ENCODE measurements around the gene POC1B.

Gene POC1B

DNA sequence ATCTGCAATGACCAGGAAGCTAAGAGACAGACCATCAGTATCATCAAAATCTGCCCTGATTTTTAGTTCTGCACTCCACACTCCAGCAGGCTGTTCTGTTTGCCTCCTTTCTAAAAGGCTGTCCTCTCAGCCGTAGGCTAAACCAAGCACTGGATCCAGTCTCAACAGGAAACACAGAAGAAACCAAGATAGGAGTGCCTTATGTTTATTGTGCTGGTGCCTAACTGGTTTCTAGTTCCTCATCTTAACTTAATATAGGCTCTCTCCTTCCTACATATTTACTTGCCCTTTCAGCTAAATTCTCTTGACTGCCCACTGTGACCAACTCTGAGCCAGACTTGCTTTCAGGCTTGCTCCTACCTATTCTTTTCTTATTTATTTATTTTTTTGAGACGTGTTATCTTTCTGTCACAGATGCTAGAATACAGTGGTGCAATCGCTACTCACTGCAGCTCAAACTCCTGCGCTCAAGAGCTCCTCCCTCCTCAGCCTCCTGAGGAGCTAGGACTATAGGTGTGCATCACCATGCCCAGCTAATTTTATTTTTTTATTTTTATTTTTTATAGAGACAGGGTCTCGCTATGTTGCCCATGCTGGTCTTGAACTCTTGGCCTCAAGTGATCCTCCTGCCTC is 32.1 kb downstream of the POC1B start:
- no peak for DNase-seq

DNA sequence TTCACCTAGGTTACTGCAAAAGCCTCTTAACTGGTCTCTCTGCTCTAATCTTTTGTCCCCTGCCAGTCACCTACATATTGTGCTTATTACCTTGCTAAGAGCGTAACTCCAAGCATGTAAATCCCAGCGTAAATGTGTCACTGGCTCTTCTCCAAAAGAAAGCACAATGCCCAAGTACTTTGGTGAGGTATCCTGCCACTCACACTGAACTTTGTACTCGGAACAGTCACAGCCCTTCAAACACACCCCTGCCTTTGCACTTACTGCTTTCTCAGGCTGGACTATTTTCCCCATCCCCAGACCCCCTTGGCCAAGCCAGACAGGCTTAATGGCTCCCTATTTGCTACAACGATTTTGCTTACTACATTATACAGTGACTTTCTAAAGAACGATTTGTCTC is 33.0 kb downstream of the POC1B start:
- no peak for DNase-seq

DNA sequence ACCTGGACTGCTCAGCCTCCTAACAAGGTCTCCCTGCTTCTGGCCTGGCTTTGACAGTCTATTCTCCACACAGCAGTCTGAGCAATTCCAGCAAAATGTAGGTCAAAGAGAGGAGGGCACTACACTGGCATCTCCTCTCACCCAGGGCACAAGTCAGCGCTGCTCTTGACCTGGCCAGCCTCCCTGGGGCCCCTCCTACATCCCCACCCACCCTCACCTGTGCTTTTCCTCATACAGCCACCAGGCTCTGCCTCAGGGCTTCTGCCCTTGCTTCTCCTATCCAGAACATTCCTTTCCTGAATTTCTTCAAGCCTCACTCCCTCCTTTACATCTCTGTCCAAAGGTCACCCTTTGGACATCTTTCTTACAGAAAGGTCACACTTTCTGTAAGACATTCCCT is 34.9 kb downstream of the POC1B start:
- DNase-seq: no peak

DNA sequence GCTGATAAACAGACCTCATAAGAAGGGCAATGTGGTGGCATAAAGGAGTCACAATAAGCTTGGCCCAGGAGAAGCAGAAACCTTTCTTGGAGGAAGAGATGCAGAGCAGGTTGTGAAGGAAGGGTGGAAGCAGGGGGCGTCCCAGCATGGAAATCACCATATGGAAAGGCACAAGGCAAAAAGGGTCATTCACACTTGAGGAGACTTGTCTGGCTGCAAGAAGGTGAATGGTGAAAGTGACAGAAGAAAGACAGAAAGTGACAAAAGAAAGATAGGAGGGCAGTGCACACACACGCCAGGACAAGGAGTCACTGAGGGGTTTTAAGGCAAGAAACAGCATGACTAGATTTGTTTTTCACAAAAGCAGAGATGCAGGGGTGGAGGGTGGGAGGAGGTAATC is 39.6 kb downstream of the POC1B start:
- DNase-seq: no peak

DNA sequence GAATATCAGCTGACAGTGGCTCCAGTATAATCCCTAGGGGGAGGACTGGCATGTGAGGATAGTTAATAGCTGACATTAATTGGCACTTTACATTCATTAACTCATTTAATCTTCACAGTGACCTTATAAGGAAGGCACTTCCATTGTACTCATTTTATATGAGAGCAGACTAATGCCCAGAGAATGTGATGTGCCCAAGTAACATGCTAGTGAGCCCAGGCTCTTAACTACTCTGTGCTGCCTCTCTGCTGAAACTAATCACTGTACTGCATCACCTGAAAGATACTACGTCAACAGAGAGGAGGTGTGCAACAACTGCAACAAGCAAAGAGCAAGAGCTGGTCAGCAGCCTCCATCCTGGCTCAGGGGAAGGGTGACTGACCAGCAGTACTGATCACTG is 41.4 kb downstream of the POC1B start:
- DNase-seq: no peak

DNA sequence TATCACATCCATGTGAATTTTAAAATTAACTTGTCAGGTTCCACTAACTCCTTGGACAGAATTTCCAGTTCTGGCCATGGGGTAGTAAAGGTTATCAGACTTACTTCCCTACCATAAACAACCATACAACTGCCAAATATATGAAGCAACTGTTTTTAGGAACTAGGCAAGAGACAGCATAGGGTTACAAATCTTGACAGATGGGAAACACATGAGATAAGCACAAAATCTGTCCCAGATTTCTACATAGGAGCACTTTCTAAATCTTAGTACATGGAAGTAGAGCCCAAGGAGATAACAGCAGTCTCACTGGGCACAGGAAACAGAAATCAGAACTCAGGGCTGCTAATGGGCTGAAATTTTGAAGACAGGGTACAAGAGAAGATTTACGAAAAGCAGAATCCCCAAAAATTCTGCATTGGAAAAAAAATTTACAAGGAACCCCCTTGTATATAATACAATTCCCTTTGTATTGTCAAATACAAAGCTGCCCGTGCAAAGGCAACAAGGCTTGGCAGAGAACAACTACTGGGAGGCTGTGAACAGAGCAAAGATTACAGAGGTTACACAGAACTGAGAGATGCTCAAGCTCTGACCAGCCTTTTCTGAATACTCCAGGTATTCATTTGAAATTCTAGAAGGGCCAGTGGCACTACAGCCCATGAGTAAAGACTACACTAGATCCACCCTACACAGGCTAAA is 44.5 kb downstream of the POC1B start:
- no peak for DNase-seq

DNA sequence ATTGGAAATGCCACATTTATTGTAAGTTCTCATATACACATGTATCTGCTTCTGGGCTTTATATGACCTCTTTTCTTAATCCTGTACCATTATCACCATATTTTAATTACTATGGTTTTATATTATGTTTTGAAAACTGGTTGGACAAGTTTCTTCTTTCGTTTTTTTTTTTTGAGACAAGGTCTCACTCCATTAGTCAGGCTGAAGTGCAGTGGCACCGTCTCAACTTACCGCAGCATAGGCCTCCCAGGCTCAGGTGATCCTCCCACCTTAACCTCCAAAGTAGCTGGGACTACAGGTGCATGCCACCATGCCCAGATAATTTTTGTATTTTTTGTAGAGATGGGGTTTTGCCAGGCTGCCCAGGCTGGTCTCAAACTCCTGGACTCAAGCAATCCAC is 45.9 kb downstream of the POC1B start:
- no peak for DNase-seq

DNA sequence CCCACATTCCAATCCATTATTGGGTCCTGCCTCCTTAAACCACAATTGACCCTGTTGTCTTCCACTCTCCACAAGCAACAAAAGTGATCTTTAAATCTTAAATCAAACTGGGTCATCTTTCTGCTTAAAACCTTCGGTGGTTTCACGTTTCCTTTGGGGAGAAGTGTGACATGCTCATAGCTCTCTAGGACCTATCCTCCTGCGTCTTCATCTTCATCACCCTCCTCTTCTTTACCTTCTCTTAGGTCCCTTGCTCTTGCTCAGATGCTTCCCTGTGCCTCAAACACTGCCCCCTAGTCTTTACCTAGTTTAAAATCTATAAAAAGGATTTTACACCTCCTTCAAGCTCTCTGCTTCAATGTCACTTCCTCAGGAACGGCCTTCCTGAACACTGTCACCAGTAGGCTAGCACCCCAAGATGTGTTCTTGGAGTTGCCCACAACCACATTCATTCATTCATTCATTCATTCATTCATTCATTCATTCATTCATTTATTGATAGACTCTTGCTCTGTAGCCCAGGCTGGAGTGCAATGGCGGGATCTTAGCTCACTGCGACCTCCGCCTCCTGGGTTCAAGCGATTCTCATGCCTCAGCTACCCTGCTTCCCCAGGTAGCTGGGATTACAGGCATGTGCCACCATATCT is 48.1 kb downstream of the POC1B start:
- DNase-seq: no peak

DNA sequence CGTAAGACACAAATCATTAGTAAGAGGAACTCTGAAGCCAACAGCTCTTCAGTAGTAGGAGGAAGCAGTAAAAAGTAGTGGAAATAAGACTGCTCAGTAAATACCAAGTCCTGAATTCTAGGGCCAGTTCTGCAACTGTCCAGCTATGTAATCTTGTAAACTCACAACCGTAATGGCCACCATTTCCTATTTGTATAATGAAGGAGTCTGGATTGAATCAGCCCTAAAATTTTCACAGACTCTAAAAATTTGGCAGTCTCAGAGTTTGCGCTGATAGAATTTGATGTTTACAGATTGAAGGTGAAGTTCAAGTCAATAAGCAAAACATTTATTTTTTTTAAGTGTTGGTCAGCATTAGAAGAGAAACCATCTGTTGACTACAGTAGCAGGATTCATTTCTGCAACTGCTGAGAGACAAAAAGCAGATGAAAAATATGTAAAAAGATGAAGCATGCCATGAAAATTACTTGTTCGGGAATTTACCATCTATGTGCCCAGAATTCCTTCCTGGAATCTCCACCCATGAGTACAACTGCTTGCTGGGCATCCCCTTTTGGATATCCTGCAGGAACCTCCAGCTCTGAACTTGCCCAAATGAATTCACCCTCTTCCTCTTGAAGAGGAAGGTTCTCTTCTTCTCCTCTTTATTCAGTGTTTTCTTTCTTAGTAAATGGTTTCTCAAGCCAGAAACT is 48.8 kb downstream of the POC1B start:
- DNase-seq: no peak

DNA sequence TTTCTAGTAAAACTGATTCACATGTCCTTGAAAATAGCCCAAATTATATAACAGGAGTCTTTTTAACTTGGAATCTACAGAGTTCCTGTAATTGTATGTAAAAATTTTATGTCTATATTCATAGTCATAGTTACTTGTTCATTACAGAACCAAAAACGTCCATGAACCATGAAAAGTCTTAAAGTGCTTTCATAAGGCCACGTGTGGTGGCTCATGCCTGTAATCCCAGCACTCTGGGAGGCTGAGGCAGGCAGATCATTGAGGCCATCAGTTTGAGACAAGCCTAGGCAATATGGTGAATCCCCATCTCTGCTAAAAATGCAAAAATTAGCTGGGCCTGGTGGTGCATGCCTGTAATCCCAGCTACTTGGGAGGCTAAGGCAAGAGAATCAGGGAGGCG is 49.6 kb downstream of the POC1B start:
- no peak for DNase-seq

DNA sequence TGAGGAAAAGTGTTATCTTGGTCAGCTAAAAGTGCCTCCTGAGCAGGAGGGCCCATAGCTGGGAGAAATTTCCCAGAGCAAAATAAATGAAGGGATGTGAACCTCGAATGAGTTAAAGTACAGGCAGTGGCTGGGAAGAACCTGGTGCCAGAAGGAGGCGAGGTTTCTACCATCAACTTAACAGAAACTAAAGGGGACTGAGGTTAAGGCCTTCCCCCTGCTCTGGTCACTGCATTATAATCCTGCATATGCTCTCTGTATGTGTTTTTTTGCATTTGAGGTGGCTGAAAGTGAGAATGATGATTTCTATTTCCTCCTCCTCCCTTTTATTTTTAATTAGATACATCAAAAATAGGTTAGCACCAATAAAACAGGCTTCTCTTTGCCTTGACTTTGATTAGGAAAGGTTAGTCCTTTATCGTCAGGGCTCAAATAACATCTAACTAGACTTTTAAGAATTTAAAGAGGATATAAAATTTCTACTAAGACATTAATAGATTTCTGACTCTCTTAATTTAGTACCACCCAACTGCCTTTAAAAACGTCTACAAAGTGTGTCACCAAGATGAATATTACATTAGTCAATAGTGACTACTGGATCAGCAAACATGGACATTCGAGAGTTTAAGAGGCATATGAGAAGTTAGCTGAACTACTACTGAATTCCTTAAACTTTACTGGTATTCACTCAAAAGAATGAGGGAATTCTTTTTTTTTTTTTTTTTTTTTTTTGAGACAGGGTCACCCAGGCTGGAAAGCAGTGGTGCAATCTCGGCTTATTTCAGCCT is 50.5 kb downstream of the POC1B start:
- no peak for DNase-seq

DNA sequence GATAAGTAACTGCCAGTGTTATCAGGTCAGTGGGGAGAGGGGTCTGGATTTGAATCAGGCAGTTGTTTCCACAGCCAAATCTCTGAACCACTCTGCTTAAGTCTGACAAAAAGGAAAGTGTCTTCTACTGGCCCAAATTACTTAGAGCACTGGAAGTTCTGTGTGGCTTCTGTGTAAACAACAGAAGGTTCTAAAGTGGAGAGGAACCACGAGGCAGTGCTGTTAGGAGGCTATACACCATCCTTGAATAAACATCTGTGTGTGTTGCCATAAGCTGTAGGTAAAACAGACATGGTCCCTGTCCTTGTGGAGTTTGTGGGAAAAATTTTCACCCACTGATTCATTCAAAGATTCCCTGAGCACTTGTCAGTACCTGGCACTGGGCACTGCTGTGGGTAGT is 51.2 kb downstream of the POC1B start:
- DNase-seq: peak; percentile 12

DNA sequence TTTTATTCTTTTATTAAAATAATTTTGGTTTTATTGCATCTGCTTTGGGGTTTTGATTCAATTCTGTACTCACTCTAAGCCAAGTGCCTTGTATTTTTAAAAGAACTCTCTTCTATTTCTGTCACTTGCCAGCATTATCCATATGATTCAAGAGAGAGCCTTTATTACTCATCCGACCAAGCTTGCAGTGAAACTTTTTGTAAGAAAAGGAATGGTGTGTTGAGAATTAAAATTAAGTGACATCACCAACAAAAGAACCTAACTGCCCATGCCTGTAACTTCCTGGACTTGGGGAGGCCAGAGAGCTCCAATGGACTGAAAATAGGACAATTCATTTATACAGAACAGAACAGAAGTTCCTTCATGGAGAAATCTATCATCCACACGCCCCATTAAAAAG is 53.3 kb downstream of the POC1B start:
- DNase-seq: no peak

DNA sequence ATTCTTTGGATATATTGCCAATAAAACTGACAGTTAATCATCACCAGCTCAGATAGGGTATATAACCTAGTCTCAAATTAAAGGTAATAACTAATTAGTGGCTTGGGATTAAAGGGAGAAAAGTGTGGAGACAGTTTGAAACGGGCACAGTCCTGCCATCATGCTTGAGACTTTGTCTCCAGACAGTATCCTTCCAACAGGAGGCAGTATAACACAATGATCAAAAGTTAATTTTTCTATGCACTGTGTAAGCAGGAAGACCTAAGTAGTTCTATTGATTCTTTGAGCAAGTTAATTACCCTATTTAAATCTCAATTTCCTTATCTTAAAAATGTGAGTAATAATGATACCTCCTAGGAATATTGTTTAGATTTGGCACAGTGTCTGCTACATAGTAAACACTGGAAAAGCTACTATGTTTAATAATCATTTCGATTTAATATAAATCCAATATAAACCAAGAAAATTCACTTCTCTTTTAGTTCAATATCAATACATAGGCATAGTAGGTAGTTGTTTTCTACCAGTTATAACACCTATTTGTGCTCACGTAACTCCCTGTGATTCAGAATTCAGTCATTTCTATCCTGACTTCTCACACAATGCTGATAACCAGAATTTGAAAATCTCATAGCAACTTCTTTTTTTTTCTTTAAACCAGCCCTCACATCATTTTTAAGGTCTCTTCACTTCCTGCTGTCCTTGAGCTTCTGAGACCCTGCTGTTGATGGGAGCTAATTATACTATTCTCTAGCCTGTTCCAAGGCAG is 54.9 kb downstream of the POC1B start:
- DNase-seq: peak; percentile 28

DNA sequence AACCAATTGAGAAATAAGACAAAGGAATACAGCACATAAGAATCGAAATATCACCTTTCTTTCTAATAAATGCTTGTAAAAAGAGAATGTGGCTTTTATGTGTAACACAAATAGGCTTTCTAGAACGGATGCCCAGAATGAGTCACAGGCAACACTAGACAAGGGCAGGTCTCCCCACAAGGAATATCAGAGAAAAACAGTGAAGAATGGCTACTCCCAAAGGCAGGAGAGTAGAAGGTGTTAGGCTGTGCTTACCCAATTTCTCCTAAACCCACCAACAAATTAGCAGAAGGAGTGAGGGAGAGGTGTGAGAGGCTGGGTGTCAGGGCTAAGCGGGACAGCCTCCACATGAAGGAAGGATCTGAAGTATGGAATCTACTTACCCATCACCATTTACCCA is 56.5 kb downstream of the POC1B start:
- no peak for DNase-seq

DNA sequence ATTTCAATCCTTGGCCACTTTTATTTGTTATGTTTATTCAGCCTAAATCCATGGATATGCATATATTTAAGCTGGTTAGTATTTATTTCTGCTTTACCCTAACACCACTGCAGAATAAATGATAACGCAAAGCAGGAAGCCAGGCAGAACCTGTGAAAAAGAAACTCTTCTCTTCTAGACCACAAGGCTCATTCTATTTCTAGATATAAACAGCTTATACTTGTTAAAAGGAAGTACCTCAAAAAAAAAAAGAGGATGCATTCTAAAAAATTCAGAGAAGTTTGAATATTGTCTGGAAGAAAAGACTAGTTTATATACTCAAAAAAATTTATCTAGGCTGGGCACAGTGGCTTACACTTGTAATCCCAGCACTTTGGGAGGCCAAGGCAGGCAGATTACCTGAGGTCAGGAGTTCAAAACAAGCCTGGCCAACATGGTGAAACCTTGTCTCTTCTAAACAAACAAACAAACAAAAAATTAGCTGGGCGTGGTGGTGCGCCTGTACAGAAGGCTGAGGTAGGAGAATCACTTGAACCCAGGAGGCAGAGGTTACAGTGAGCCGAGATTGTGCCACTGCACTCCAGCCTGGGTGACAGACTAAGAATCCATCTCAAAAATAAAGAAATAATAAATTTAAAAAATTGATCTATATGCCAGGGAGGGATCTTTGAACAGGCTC is 57.1 kb downstream of the POC1B start:
- DNase-seq: no peak

DNA sequence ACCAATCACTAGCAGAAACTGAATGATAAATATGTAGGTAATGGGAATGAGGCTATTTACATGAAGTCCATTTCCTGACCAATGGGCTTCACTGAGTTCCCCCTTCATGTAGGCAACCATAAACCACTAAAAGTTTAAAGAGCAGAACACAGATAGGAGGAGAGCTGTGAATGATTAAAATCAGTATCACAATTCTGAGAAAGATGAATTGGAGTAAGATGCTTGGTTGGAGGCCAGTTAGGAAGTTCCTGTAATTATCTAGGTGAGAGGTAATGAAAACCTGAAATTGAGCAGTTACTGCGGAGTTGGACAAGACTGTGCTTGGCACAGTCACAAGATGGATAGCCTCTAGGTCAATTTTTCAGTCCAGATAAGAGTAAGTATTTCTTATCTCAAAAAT is 57.8 kb downstream of the POC1B start:
- no peak for DNase-seq

DNA sequence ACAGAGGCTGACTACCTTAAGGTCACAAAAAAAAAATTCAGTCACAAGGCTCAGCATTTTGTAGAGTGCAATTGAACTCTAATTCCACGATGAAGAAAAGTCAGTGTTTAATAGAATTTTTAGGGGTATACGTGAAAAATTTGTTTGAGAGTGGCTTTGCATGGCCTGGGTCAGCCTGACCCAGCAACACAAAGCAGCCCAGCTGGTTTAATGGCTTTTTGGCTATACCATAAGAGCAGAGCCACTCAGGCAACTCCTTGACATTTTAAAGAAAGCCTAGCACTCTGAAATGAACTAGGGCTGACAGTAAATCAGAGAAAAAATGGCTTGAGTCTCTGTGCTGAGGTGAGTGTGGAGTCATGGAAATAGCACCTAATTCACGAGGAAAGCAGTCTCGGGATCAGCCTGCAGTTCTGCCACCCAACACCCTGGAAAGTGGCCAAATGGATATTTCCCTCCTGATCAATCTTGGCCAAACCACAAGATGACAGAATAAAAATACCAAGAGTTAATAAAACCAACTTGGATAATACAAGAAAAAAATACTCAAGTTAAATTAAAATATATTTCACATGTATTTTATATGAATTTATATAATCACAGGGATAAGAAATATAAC is 60.8 kb downstream of the POC1B start:
- DNase-seq: no peak

DNA sequence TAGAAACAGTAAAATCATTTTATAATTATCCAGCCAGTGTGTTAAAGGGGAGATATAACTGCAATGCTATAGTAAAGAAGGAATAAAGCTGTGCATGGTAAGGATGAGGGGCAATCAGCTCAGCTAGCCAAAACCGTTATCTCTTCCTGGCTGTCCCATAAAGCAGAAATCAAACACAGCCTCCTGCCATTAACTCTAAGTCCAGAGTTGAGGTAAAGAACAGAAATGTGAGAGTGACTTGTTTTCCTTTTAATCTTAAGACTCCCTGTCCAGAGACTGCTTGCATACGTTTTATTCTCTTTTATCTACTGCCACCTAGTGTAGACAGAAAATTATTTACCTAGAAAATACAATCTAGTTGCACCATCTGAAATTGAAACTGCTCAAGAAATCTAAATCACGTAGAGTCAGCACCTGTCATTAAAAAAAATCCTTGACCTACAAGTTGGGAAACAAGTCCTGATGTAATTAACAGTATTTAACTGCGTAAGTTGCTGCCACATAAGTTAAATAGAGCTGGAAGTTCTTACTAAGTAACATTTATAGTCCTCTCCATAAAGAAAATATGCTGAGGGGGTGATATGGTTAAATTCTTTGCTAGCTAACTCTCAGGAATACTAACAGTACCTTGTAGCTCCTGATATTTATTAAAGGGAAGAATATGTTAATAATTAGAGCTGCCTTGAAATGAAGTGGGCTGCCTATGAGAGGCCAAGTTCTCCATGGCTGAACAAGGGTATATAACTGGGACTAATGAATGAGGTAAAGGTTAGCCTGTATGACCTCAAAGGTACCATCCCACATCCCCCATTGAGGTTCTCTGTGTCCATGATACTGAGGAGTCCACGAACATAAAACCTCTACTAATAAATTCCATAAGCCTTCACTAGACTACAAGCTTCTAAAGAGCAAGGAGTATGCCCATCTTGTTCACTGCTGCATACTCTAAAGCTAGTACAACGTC is 63.9 kb downstream of the POC1B start:
- DNase-seq: peak; percentile 73

DNA sequence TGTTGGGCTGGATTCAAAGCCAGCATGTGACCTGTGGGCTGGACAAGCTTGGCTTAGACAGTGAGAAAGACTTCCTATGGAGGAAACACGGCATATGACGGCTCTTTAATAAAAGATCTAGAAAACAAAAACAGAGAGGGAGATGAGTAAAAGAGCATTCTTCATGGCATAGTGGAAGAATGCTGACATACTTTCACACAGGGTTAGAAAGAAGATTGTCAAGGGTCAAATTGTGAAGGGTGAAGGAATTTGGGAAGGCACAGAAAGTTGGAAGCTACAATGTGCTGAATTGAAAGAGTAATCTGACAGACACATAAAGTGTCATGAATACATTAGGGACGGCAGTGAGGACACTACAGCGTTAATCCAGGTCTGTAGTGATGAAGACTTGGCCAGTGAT is 64.7 kb downstream of the POC1B start:
- no peak for DNase-seq
